HG03095 (cell line): Measurements from ENCODE around the gene KRTAP2-3.
"Not testable (repeated sequence)": the region's sequence is repeated elsewhere in the genome, so short reads cannot be mapped to it uniquely, and the experiment has no call there.

Source experiments
- ATAC-seq: cut with Tn5 transposase; IDR thresholded peaks from one replicate; pipeline ENCODE4 v1.9.1; 2021; ENCODE audit warnings: moderate library complexity; ENCODE audit not compliant: unreplicated experiment

The KRTAP2-3 gene

GRCh38 chr17:41069031-41069430 is 9.1 kb upstream of the KRTAP2-3 start:
- ATAC-seq, result no peak

- no peak for ATAC-seq
Observed at GRCh38 chr17:41067281-41067680, 7.4 kb upstream of the KRTAP2-3 start.

GRCh38 chr17:41065829-41066624 is 6.1 kb upstream of the KRTAP2-3 start, which contains the start of gene KRTAP2-4:
Gene KRTAP2-4 (minus strand): TSS chr17:41065879. CDS start chr17:41065845, 34 bp downstream.
- no peak for ATAC-seq

- ATAC-seq, result not testable (repeated sequence)
Observed at GRCh38 chr17:41065016-41065689, 5.2 kb upstream of the KRTAP2-3 start.

GRCh38 chr17:41064301-41064700 is 4.4 kb upstream of the KRTAP2-3 start:
- no peak for ATAC-seq

- no peak for ATAC-seq
Observed at GRCh38 chr17:41063449-41063848, 3.5 kb upstream of the KRTAP2-3 start.

- no peak for ATAC-seq
Observed at GRCh38 chr17:41061964-41062363, 2.0 kb upstream of the KRTAP2-3 start.

- ATAC-seq, result not testable (repeated sequence)
Observed at GRCh38 chr17:41059276-41060051, 450 bp downstream of the KRTAP2-3 start.

- ATAC-seq, result no peak
Observed at GRCh38 chr17:41058741-41059140, 1.2 kb downstream of the KRTAP2-3 start.

- no peak for ATAC-seq
Observed at GRCh38 chr17:41057547-41057946, 2.4 kb downstream of the KRTAP2-3 start.

- ATAC-seq, result not testable (repeated sequence)
Observed at GRCh38 chr17:41055130-41055529, 4.8 kb downstream of the KRTAP2-3 start, which contains the start of gene KRTAP2-2. Gene KRTAP2-2 (minus strand): TSS chr17:41055230. CDS start chr17:41055211, 19 bp downstream.

GRCh38 chr17:41054556-41054955 is 5.4 kb downstream of the KRTAP2-3 start:
- ATAC-seq, result not testable (repeated sequence)

- ATAC-seq, result no peak
Observed at GRCh38 chr17:41054025-41054424, 5.9 kb downstream of the KRTAP2-3 start.

- no peak for ATAC-seq
Observed at GRCh38 chr17:41052566-41052965, 7.3 kb downstream of the KRTAP2-3 start.

- no peak for ATAC-seq
Observed at GRCh38 chr17:41049110-41049509, 10.8 kb downstream of the KRTAP2-3 start.

GRCh38 chr17:41048441-41048840 is 11.5 kb downstream of the KRTAP2-3 start:
- ATAC-seq, result no peak

- ATAC-seq, result not testable (repeated sequence)
Observed at GRCh38 chr17:41046735-41047465, 13.0 kb downstream of the KRTAP2-3 start, which contains the start of gene KRTAP2-1. Gene KRTAP2-1 (minus strand): TSS chr17:41047316. CDS start chr17:41047267, 49 bp downstream.

- no peak for ATAC-seq
Observed at GRCh38 chr17:41042953-41043352, 17.0 kb downstream of the KRTAP2-3 start.

GRCh38 chr17:41040783-41041571 is 18.9 kb downstream of the KRTAP2-3 start, which contains the start of gene KRTAP1-1:
Gene KRTAP1-1 (minus strand): TSS chr17:41041450. CDS start chr17:41041397, 53 bp downstream.
- ATAC-seq, result not testable (repeated sequence)
